A549 (cell line): ENCODE data around the gene SSH3. TPM values are rescaled to one million over a fixed set of nuclear protein-coding genes. Genes with fewer than 3 reads are reported as not detected.

Experiments used
- ATAC-seq, 2 experiments: fragments of 200-7000 bp in 1 of 2; fragments of >200 bp in 1 of 2; cut with Nextera tagmentation in 1 of 2; cut with Tn5 transposase in 1 of 2; 3 replicates each; pipeline versions ENCODE4 v1.8.0 to v1.9.1; 2018 to 2020; ENCODE audit warnings: mild to moderate bottlenecking in 1 of 2, moderate library complexity in 1 of 2
- CTCF ChIA-PET: fragments of 300-600 bp; sonication (Branson Sonifier 250); formaldehyde crosslinking; extraction: SDS; loops from one replicate; lab custom pipeline; 2021; ENCODE audit warnings: antibody characterized with exemption, inconsistent platforms; lab: Yijun Ruan, JAX
- POLR2A ChIA-PET: fragments of 350-600 bp; formaldehyde crosslinking; extraction: SDS; loops from one replicate; lab custom pipeline; 2021; ENCODE audit warnings: antibody characterized with exemption, inconsistent platforms; lab: Yijun Ruan, JAX
- DNase-seq, 2 experiments: peaks; one replicate each; pipeline versions ENCODE4 v3.0.0 to v3.0.0-alpha.2; 2011 to 2016; ENCODE audit warnings: low read depth in 1 of 2, low spot score in 1 of 2
- FAIRE-seq: peaks from 2 replicates; lab custom pipeline; 2011; peaks lifted over from hg19 to GRCh38; lab: Jason Lieb, UNC
- H3K27ac ChIP-seq, 2 experiments: fragments of >200 bp; sonication (Bioruptor Twin); formaldehyde crosslinking; 3 replicates each; pipeline ENCODE4 v1.5.1; 2016 to 2017
- H3K4me1 ChIP-seq: fragments of >200 bp; sonication (Bioruptor Twin); formaldehyde crosslinking; 3 replicates; pipeline ENCODE4 v1.6.1; 2016
- H3K4me2 ChIP-seq: fragments of >200 bp; sonication (Bioruptor Twin); formaldehyde crosslinking; 3 replicates; pipeline ENCODE4 v1.6.1; 2016
- H3K4me3 ChIP-seq: fragments of >200 bp; sonication (Bioruptor Twin); formaldehyde crosslinking; 3 replicates; pipeline ENCODE4 v1.5.1; 2016
- H3K9me3 ChIP-seq: fragments of >200 bp; sonication (Bioruptor Twin); formaldehyde crosslinking; 3 replicates; pipeline ENCODE4 v1.6.1; 2016
- CBX2 ChIP-seq: fragments of 200-600 bp; sonication (generic); IDR thresholded peaks from 2 replicates; pipeline ENCODE4 v1.6.1; 2016; ENCODE audit warnings: low read depth, mild to moderate bottlenecking, borderline replicate concordance
- CBX8 ChIP-seq: fragments of 200-600 bp; sonication (generic); IDR thresholded peaks from 2 replicates; pipeline ENCODE4 v1.6.1; 2016
- CEBPB ChIP-seq, 2 experiments: fragments of >200 bp in 1 of 2; sonication (Bioruptor Twin) in 1 of 2; formaldehyde crosslinking in 1 of 2; IDR thresholded peaks; 2 replicates each; pipeline ENCODE4 v1.6.1; 2012 to 2016
- EP300 ChIP-seq, 2 experiments: fragments of >200 bp; sonication (Bioruptor Twin); formaldehyde crosslinking; IDR thresholded peaks; 2 replicates in 1 of 2; 3 replicates in 1 of 2; pipeline ENCODE4 v1.6.1; 2016 to 2017
- FOSL2 ChIP-seq, 2 experiments: fragments of 450-650 bp in 1 of 2; fragments of >200 bp in 1 of 2; sonication (Bioruptor Twin) in 1 of 2; formaldehyde crosslinking; IDR thresholded peaks; 2 replicates each; pipeline versions ENCODE4 v1.5.0 to v1.6.1; 2016 to 2020; ENCODE audit warnings: mild to moderate bottlenecking in 1 of 2, moderate library complexity in 1 of 2
- HDAC2 ChIP-seq: fragments of 200-600 bp; sonication (generic); IDR thresholded peaks from 2 replicates; pipeline ENCODE4 v1.6.1; 2016
- KDM1A ChIP-seq: fragments of 200-600 bp; sonication (generic); IDR thresholded peaks from 2 replicates; pipeline ENCODE4 v1.6.1; 2016; ENCODE audit warnings: low read depth, mild to moderate bottlenecking
- MAFK ChIP-seq: fragments of 450-650 bp; IDR thresholded peaks from 2 replicates; pipeline ENCODE4 v1.6.1; 2014; ENCODE audit not compliant: partially characterized antibody
- MAZ ChIP-seq: fragments of 150-350 bp; IDR thresholded peaks from 2 replicates; pipeline ENCODE4 v1.6.1; 2014; ENCODE audit warnings: antibody characterized with exemption, low read depth, low read length, borderline replicate concordance
- MYC ChIP-seq: IDR thresholded peaks from 2 replicates; pipeline ENCODE4 v1.6.1; 2012; ENCODE audit warnings: mild to moderate bottlenecking, inconsistent platforms, low read length, improper control_type of control experiment, borderline replicate concordance
- NPAS2 ChIP-seq: fragments of 250-450 bp; sonication (Bioruptor Pico); IDR thresholded peaks from 2 replicates; pipeline ENCODE4 v1.8.0; 2022; ENCODE audit warnings: mild to moderate bottlenecking, moderate library complexity, borderline replicate concordance
- NR3C1 ChIP-seq: fragments of >200 bp; sonication (Bioruptor Twin); formaldehyde crosslinking; IDR thresholded peaks from 3 replicates; pipeline ENCODE4 v1.6.1; 2017
- PHF8 ChIP-seq: fragments of 200-600 bp; sonication (generic); IDR thresholded peaks from 2 replicates; pipeline ENCODE4 v1.6.1; 2016; ENCODE audit warnings: low read depth, mild to moderate bottlenecking, antibody characterized with exemption, moderate library complexity, borderline replicate concordance
- POLR2A ChIP-seq: IDR thresholded peaks from 2 replicates; pipeline ENCODE4 v1.6.1; 2012; ENCODE audit warnings: mild to moderate bottlenecking, low read length
- POLR2AphosphoS2 ChIP-seq: conservative IDR thresholded peaks from 2 replicates; pipeline ENCODE4 v1.6.1; 2012; ENCODE audit warnings: low read length, improper control_type of control experiment, inconsistent platforms
- RAD21 ChIP-seq, 2 experiments: fragments of >200 bp in 1 of 2; sonication (Bioruptor Twin) in 1 of 2; formaldehyde crosslinking in 1 of 2; IDR thresholded peaks in 1 of 2; conservative IDR thresholded peaks in 1 of 2; 2 replicates in 1 of 2; 3 replicates in 1 of 2; pipeline ENCODE4 v1.6.1; 2012 to 2018; ENCODE audit warnings: inconsistent platforms in 1 of 2
- RCOR1 ChIP-seq: fragments of 150-350 bp; IDR thresholded peaks from 2 replicates; pipeline ENCODE4 v1.6.1; 2014; ENCODE audit warnings: antibody characterized with exemption, low read length, low read depth
- RNF2 ChIP-seq: fragments of 200-600 bp; sonication (generic); IDR thresholded peaks from 2 replicates; pipeline ENCODE4 v1.6.1; 2016; ENCODE audit warnings: low read depth, mild to moderate bottlenecking, antibody characterized with exemption, moderate library complexity, borderline replicate concordance
- SREBF2 ChIP-seq: fragments of 450-650 bp; IDR thresholded peaks from 2 replicates; pipeline ENCODE4 v1.6.1; 2014; ENCODE audit warnings: mild to moderate bottlenecking, moderate library complexity
- TP53 ChIP-seq: fragments of 250-450 bp; sonication (Bioruptor Pico); IDR thresholded peaks from 2 replicates; pipeline ENCODE4 v1.5.0; 2021; ENCODE audit warnings: mild to moderate bottlenecking, moderate library complexity
- ZNF302 ChIP-seq: fragments of 250-450 bp; sonication (Bioruptor Pico); IDR thresholded peaks from 2 replicates; pipeline ENCODE4 v1.9.0; 2021; ENCODE audit warnings: inconsistent platforms, mild to moderate bottlenecking, moderate library complexity
- ZSCAN20 ChIP-seq: fragments of 250-450 bp; sonication (Bioruptor Pico); IDR thresholded peaks from 2 replicates; pipeline ENCODE4 v1.8.0; 2022; ENCODE audit warnings: mild to moderate bottlenecking, moderate library complexity
- WGBS: methylation state at CpG from one replicate; pipeline ENCODE4 v1.1.6; 2017; ENCODE audit errors: missing lambda C conversion rate; 5-methylcytosine and 5-hydroxymethylcytosine counted together
- polyA plus RNA-seq, 4 experiments: library from polyadenylated mRNA; depleted of rRNA in 3 of 4; stranded (reverse); fragments of >200 nt; fragmentation: RNase III in 1 of 4; extraction: RNeasy Plus Mini Kit Qiagen cat#74134 plus additional on column Dnase treatment in 1 of 4; gene quantifications; 2 replicates in 3 of 4; 3 replicates in 1 of 4; pipeline ENCODE4 v1.2.3, GENCODE V29; 2011 to 2017
- TF ChIP-seq, protein P1 (sequence below): fragments of 250-450 bp; sonication (Bioruptor Pico); IDR thresholded peaks from 2 replicates; pipeline ENCODE4 v1.5.0; 2021; ENCODE audit warnings: mild to moderate bottlenecking, moderate library complexity, borderline replicate concordance
- TF ChIP-seq, protein P2 (sequence below): fragments of >200 bp; sonication (Bioruptor Twin); formaldehyde crosslinking; IDR thresholded peaks from 2 replicates; pipeline ENCODE4 v1.6.1; 2016
- TF ChIP-seq, protein P3 (sequence below): fragments of >200 bp; sonication (Bioruptor Twin); formaldehyde crosslinking; IDR thresholded peaks from 3 replicates; pipeline ENCODE4 v1.6.1; 2016
- TF ChIP-seq, protein P4 (sequence below): IDR thresholded peaks from 2 replicates; pipeline ENCODE4 v1.6.1; 2012
- TF ChIP-seq, protein P5 (sequence below): fragments of 450-650 bp; IDR thresholded peaks from 2 replicates; pipeline ENCODE4 v1.6.1; 2014; ENCODE audit warnings: antibody characterized with exemption

The SSH3 gene
- polyA plus RNA-seq, 2 of the 4 experiments (the other 2 are of a cell fraction), result 13.9 to 24.1 TPM

DNA sequence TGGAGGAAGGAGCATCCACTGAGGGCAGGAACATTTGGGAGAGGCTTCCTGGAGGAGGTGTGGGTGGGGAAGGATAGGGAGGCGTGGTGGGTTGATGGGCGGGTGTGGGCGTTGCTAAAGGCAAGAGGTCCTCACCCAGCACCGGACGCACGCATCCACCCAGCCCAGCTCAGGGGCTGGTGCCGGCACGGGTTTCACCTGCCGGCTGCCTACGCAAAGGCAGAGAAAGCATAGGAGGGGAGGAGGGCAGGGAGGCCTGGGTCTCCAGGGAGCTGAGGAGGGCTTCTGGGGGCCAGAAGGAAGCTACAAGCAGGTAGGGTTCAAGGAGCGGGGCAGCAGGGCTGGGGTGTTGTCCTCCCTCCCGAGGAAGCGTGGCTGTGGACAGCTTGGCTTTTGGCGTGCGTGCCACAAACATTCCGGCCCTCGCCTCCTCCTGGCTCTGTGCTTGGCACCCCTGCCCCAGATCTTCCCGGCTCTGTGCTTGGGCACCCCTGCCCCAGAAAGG, 7.8 kb downstream of the SSH3 start:
- H3K4me1 ChIP-seq, result peaks cover 8% of the 10 kb centered on the region; the same call in 2 of the 3 replicates
- POLR2A ChIA-PET, result interaction anchor here (1.2 to 1.3 kb wide), 2 partner anchors 8 to 23 kb away, joined by 3 read pairs; partner anchors contain the start of genes ANKRD13D and SSH3
- no peak for TF ChIP-seq RAD21 (conservative IDR thresholded peaks at IDR 0.05 in 1 of 2, IDR thresholded peaks at IDR 0.05 in 1 of 2)
- TF ChIP-seq, protein P1, sequence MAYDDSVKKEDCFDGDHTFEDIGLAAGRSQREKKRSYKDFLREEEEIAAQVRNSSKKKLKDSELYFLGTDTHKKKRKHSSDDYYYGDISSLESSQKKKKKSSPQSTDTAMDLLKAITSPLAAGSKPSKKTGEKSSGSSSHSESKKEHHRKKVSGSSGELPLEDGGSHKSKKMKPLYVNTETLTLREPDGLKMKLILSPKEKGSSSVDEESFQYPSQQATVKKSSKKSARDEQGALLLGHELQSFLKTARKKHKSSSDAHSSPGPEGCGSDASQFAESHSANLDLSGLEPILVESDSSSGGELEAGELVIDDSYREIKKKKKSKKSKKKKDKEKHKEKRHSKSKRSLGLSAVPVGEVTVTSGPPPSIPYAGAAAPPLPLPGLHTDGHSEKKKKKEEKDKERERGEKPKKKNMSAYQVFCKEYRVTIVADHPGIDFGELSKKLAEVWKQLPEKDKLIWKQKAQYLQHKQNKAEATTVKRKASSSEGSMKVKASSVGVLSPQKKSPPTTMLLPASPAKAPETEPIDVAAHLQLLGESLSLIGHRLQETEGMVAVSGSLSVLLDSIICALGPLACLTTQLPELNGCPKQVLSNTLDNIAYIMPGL (CRISPR knock-in tag), result no peak
- TF ChIP-seq CEBPB (IDR thresholded peaks at IDR 0.05), result no peak
- TF ChIP-seq POLR2A, result no peak
- no peak for TF ChIP-seq NR3C1
- TF ChIP-seq, protein P2, sequence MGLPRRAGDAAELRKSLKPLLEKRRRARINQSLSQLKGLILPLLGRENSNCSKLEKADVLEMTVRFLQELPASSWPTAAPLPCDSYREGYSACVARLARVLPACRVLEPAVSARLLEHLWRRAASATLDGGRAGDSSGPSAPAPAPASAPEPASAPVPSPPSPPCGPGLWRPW, result no peak
- no peak for TF ChIP-seq RNF2
- no peak for TF ChIP-seq PHF8
- no peak for TF ChIP-seq ZSCAN20 (CRISPR knock-in tag)
- TF ChIP-seq, protein P3, sequence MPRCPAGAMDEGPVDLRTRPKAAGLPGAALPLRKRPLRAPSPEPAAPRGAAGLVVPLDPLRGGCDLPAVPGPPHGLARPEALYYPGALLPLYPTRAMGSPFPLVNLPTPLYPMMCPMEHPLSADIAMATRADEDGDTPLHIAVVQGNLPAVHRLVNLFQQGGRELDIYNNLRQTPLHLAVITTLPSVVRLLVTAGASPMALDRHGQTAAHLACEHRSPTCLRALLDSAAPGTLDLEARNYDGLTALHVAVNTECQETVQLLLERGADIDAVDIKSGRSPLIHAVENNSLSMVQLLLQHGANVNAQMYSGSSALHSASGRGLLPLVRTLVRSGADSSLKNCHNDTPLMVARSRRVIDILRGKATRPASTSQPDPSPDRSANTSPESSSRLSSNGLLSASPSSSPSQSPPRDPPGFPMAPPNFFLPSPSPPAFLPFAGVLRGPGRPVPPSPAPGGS, result no peak
- TF ChIP-seq CBX8, result no peak
- TF ChIP-seq MYC, result no peak
- no peak for TF ChIP-seq MAZ
- TF ChIP-seq, protein P4, sequence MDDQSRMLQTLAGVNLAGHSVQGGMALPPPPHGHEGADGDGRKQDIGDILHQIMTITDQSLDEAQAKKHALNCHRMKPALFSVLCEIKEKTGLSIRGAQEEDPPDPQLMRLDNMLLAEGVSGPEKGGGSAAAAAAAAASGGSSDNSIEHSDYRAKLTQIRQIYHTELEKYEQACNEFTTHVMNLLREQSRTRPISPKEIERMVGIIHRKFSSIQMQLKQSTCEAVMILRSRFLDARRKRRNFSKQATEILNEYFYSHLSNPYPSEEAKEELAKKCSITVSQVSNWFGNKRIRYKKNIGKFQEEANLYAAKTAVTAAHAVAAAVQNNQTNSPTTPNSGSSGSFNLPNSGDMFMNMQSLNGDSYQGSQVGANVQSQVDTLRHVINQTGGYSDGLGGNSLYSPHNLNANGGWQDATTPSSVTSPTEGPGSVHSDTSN, result no peak
- TF ChIP-seq SREBF2, result no peak
- no peak for TF ChIP-seq CBX2
- TF ChIP-seq, all 56 proteins: peak for 0
- no peak overlapping the region for H3K4me3 ChIP-seq
- H3K9me3 ChIP-seq, result no peaks in the 10 kb centered on the region
- H3K4me2 ChIP-seq, result no peak overlapping the region
- CTCF ChIA-PET, result interaction anchor here (1.5 to 2.0 kb wide), 4 partner anchors 10 to 71 kb away, joined by 4 to 9 read pairs (median 6); partner anchors contain the start of gene ANKRD13D
- no peak overlapping the region for H3K27ac ChIP-seq
- WGBS, result 90% methylated on average over 18 of the region's 18 CpGs
- ATAC-seq, result no peak; a peak in 1 of 6 replicates
- no peak for FAIRE-seq
- DNase-seq, result no peak

DNA sequence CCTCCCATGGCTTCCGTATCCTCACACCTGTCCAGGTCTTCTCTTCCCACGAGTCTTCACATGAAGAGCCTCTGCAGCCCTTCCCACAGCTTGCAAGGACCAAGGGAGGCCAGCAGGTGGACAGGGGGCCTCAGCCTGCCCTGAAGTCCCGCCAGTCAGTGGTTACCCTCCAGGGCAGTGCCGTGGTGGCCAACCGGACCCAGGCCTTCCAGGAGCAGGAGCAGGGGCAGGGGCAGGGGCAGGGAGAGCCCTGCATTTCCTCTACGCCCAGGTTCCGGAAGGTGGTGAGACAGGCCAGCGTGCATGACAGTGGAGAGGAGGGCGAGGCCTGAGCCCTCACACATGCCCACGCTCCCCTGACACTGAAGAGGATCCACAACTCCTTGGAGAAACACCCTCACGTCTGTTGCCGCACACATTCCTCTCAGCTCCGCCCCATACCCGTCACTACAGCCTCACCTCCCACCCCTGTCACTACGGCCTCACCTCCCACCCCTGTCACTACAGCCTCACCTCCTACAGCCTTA, 8.3 kb downstream of the SSH3 start:
- POLR2A ChIA-PET, result interaction anchor here (1.2 to 1.3 kb wide), 2 partner anchors 8 to 23 kb away, joined by 3 read pairs; partner anchors contain the start of genes ANKRD13D and SSH3
- FAIRE-seq (no peak), ATAC-seq (peak; percentile 56 to 66; a peak in 5 of 6 replicates), DNase-seq (no peak)
- CTCF ChIA-PET, result interaction anchor here (1.5 to 12.3 kb wide), 5 partner anchors 10 to 71 kb away, joined by 4 to 178 read pairs (median 8); partner anchors contain the start of gene ANKRD13D
- Histone ChIP-seq H3K27ac (no peak overlapping the region), H3K9me3 (no peaks in the 10 kb centered on the region), H3K4me3 (no peak overlapping the region), H3K4me1 (peaks cover 8% of the 10 kb centered on the region; the same call in 2 of the 3 replicates), H3K4me2 (no peak overlapping the region)
- 88% methylated on average over 13 of the region's 15 CpGs for WGBS
- TF ChIP-seq, protein P4, result no peak
- TF ChIP-seq EP300 (IDR thresholded peaks at IDR 0.05) (no peak), RCOR1 (no peak), ZNF302 (no peak), TP53 (no peak), FOSL2 (IDR thresholded peaks at IDR 0.05) (no peak), FOSL2 (CRISPR knock-in tag; IDR thresholded peaks at IDR 0.05) (no peak), POLR2AphosphoS2 (no peak), MAZ (no peak), POLR2A (no peak), KDM1A (no peak), HDAC2 (no peak), NPAS2 (CRISPR knock-in tag) (no peak), MAFK (no peak), ZSCAN20 (CRISPR knock-in tag) (no peak)
- TF ChIP-seq, protein P1 (CRISPR knock-in tag), result no peak
- TF ChIP-seq, protein P5, sequence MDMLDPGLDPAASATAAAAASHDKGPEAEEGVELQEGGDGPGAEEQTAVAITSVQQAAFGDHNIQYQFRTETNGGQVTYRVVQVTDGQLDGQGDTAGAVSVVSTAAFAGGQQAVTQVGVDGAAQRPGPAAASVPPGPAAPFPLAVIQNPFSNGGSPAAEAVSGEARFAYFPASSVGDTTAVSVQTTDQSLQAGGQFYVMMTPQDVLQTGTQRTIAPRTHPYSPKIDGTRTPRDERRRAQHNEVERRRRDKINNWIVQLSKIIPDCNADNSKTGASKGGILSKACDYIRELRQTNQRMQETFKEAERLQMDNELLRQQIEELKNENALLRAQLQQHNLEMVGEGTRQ, result no peak
